H9 (cell line): ENCODE data around the gene MTFR2. TPM values are rescaled to one million over a fixed set of nuclear protein-coding genes. Genes with fewer than 3 reads are reported as not detected.

Experiments used
- DNase-seq: peaks from one replicate; pipeline ENCODE4 v3.0.0-alpha.2; 2017
- H2AFZ ChIP-seq: one replicate; pipeline ENCODE4 v1.6.1; 2013; ENCODE audit warnings: mild to moderate bottlenecking, low read length, control low read depth, moderate library complexity
- H2AK5ac ChIP-seq: 2 replicates; pipeline ENCODE4 v1.6.1; 2013; ENCODE audit warnings: low read length, control low read depth, mixed read lengths; ENCODE audit not compliant: insufficient read length
- H2BK120ac ChIP-seq: one replicate; pipeline ENCODE4 v1.6.1; 2013; ENCODE audit warnings: low read depth, mild to moderate bottlenecking, low read length, control low read depth, inconsistent platforms; ENCODE audit not compliant: poor library complexity, severe bottlenecking
- H2BK12ac ChIP-seq: 2 replicates; pipeline ENCODE4 v1.6.1; 2013; ENCODE audit warnings: low read length, control low read depth, mixed read lengths, low read depth; ENCODE audit not compliant: insufficient read length
- H2BK15ac ChIP-seq: 2 replicates; pipeline ENCODE4 v1.6.1; 2013; ENCODE audit warnings: low read depth, low read length, control low read depth
- H2BK20ac ChIP-seq: one replicate; pipeline ENCODE4 v1.6.1; 2013; ENCODE audit warnings: low read depth, mild to moderate bottlenecking, low read length, control low read depth, inconsistent platforms; ENCODE audit not compliant: poor library complexity, severe bottlenecking
- H2BK5ac ChIP-seq: 2 replicates; pipeline ENCODE4 v1.6.1; 2013; ENCODE audit warnings: low read length, control low read depth, mixed read lengths; ENCODE audit not compliant: insufficient read length
- H3K14ac ChIP-seq: 2 replicates; pipeline ENCODE4 v1.6.1; 2013; ENCODE audit warnings: low read length, control low read depth; ENCODE audit not compliant: insufficient read depth
- H3K18ac ChIP-seq: 2 replicates; pipeline ENCODE4 v1.6.1; 2013; ENCODE audit warnings: low read depth, mild to moderate bottlenecking, mixed read lengths, low read length, control low read depth; ENCODE audit not compliant: insufficient read length
- H3K23ac ChIP-seq: 2 replicates; pipeline ENCODE4 v1.6.1; 2013; ENCODE audit warnings: low read length, control low read depth, mixed read lengths, low read depth; ENCODE audit not compliant: insufficient read length
- H3K23me2 ChIP-seq: 2 replicates; pipeline ENCODE4 v1.6.1; 2013; ENCODE audit warnings: low read depth, mild to moderate bottlenecking, mixed read lengths, low read length, control low read depth; ENCODE audit not compliant: insufficient read length, poor library complexity, severe bottlenecking
- H3K27ac ChIP-seq: 2 replicates; pipeline ENCODE4 v1.5.1; 2013; ENCODE audit warnings: low read length, control low read depth, mixed read lengths, low read depth; ENCODE audit not compliant: insufficient read length
- H3K27me3 ChIP-seq: 2 replicates; pipeline ENCODE4 v1.6.1; 2013; ENCODE audit warnings: low read length, control low read depth, inconsistent platforms; ENCODE audit not compliant: insufficient read depth
- H3K4ac ChIP-seq: 2 replicates; pipeline ENCODE4 v1.6.1; 2013; ENCODE audit warnings: low read depth, mild to moderate bottlenecking, control low read depth, inconsistent platforms, low read length, moderate library complexity
- H3K4me1 ChIP-seq: 2 replicates; pipeline ENCODE4 v1.6.1; 2013; ENCODE audit warnings: low read length, control low read depth, inconsistent platforms; ENCODE audit not compliant: insufficient read depth
- H3K4me2 ChIP-seq: 2 replicates; pipeline ENCODE4 v1.6.1; 2013; ENCODE audit warnings: low read length, control low read depth, mixed read lengths; ENCODE audit not compliant: insufficient read length, insufficient read depth
- H3K56ac ChIP-seq: 2 replicates; pipeline ENCODE4 v1.6.1; 2013; ENCODE audit warnings: low read depth, mild to moderate bottlenecking, mixed read lengths, low read length, control low read depth; ENCODE audit not compliant: insufficient read length
- H3K79me1 ChIP-seq: 2 replicates; pipeline ENCODE4 v1.6.1; 2013; ENCODE audit warnings: low read depth, mild to moderate bottlenecking, moderate library complexity, low read length, control low read depth, inconsistent platforms; ENCODE audit not compliant: insufficient read depth, poor library complexity, severe bottlenecking
- H3K79me2 ChIP-seq: 2 replicates; pipeline ENCODE4 v1.6.1; 2013; ENCODE audit warnings: low read length, control low read depth, inconsistent platforms; ENCODE audit not compliant: insufficient read depth
- H3K9ac ChIP-seq: 2 replicates; pipeline ENCODE4 v1.6.1; 2013; ENCODE audit warnings: low read length, control low read depth, mixed read lengths; ENCODE audit not compliant: insufficient read length; ENCODE audit errors: extremely low read depth
- H3K9me3 ChIP-seq: one replicate; pipeline ENCODE4 v1.6.1; 2013; ENCODE audit warnings: low read depth, low read length, inconsistent platforms; ENCODE audit not compliant: control insufficient read depth
- H3T11ph ChIP-seq: one replicate; pipeline ENCODE4 v1.6.1; 2013; ENCODE audit warnings: mild to moderate bottlenecking, low read length, control low read depth, inconsistent platforms
- H4K20me1 ChIP-seq: one replicate; pipeline ENCODE4 v1.6.1; 2013; ENCODE audit not compliant: control insufficient read depth, insufficient read length, insufficient read depth
- H4K5ac ChIP-seq: 2 replicates; pipeline ENCODE4 v1.6.1; 2013; ENCODE audit warnings: low read depth, mild to moderate bottlenecking, mixed read lengths, low read length, control low read depth; ENCODE audit not compliant: insufficient read length
- H4K8ac ChIP-seq: replicated peaks from 2 replicates; pipeline ENCODE4 v1.6.1; 2013; ENCODE audit warnings: low read length, control low read depth, mixed read lengths, low read depth; ENCODE audit not compliant: insufficient read length
- H4K91ac ChIP-seq: 2 replicates; pipeline ENCODE4 v1.6.1; 2013; ENCODE audit warnings: low read depth, mild to moderate bottlenecking, moderate library complexity, mixed read lengths, low read length, control low read depth; ENCODE audit not compliant: insufficient read length
- H3K27ac Mint-ChIP-seq, 3 experiments: 2 replicates in 2 of 3; 3 replicates in 1 of 3; pipeline ENCODE4 v1.8.0; 2020 to 2021; ENCODE audit warnings: mixed read lengths in 3 of 3, mild to moderate bottlenecking in 1 of 3, moderate library complexity in 1 of 3
- H3K27me3 Mint-ChIP-seq: 2 replicates; pipeline ENCODE4 v1.8.0; 2021; ENCODE audit warnings: low read depth, mild to moderate bottlenecking, moderate library complexity, mixed read lengths
- H3K36me3 Mint-ChIP-seq, 3 experiments: 2 replicates in 2 of 3; 3 replicates in 1 of 3; pipeline ENCODE4 v1.8.0; 2020 to 2021; ENCODE audit warnings: low read depth in 3 of 3, mixed read lengths in 3 of 3; ENCODE audit not compliant: insufficient read depth in 1 of 3
- H3K4me1 Mint-ChIP-seq, 2 experiments: 2 replicates each; pipeline ENCODE4 v1.8.0; 2020; ENCODE audit warnings: mixed read lengths in 2 of 2
- H3K4me3 Mint-ChIP-seq, 2 experiments: 2 replicates in 1 of 2; 3 replicates in 1 of 2; pipeline ENCODE4 v1.8.0; 2020 to 2021; ENCODE audit warnings: mild to moderate bottlenecking in 2 of 2, mixed read lengths in 2 of 2, moderate library complexity in 1 of 2
- H3K9me3 Mint-ChIP-seq, 2 experiments: 2 replicates in 1 of 2; 3 replicates in 1 of 2; pipeline ENCODE4 v1.8.0; 2020; ENCODE audit warnings: mild to moderate bottlenecking in 2 of 2, mixed read lengths in 2 of 2, moderate library complexity in 1 of 2
- CTCF ChIP-seq: fragments of 200-600 bp; sonication (generic); conservative IDR thresholded peaks from 3 replicates; pipeline ENCODE4 v1.8.0; 2021; ENCODE audit warnings: antibody characterized with exemption, mild to moderate bottlenecking
- WGBS: extraction: QIAGEN DNeasy Blood & Tissue Kit; methylation state at CpG from one replicate; pipeline ENCODE4 v1.1.7; 2013; ENCODE audit warnings: missing lambda C conversion rate, low lambda C conversion rate, mixed read lengths; ENCODE audit not compliant: insufficient read length; ENCODE audit errors: extremely low coverage; 5-methylcytosine and 5-hydroxymethylcytosine counted together
- total RNA-seq: library from RNA; stranded (reverse); gene quantifications from 2 replicates; pipeline ENCODE4 v1.2.1, GENCODE V29; 2021

The MTFR2 gene
- total RNA-seq, 1 experiment from 2014 or later: 11.8 TPM

- Histone ChIP-seq H3T11ph (no peak overlapping the region), H3K9ac (no peak overlapping the region), H3K14ac (no peak overlapping the region), H2BK15ac (no peak overlapping the region), H4K5ac (no peak overlapping the region), H3K79me1 (no peaks in the 10 kb centered on the region), H2BK5ac (no peak overlapping the region), H3K27me3 (no peaks in the 10 kb centered on the region), H2BK12ac (no peak overlapping the region), H3K56ac (no peak overlapping the region), H4K8ac (no peak overlapping the region), H4K20me1 (no peaks in the 10 kb centered on the region), H3K9me3 (no peaks in the 10 kb centered on the region), H2BK120ac (no peak overlapping the region), H3K4me1 (no peaks in the 10 kb centered on the region), H3K4ac (no peak overlapping the region), H3K18ac (no peak overlapping the region), H3K23me2 (no peaks in the 10 kb centered on the region), H2BK20ac (no peak overlapping the region), H3K79me2 (no peaks in the 10 kb centered on the region), H2AK5ac (no peak overlapping the region), H3K27ac (no peak overlapping the region), H2AFZ (no peak overlapping the region), H3K23ac (no peak overlapping the region), H3K4me2 (no peak overlapping the region), H4K91ac (no peak overlapping the region)
- peak; percentile 36 for DNase-seq
- Mint-ChIP-seq H3K4me1 (no peaks in the 10 kb centered on the region), H3K27ac (no peak overlapping the region), H3K27me3 (no peaks in the 10 kb centered on the region), H3K4me3 (no peak overlapping the region), H3K9me3 (peaks cover 0 to 4% of the 10 kb centered on the region in 2 experiments; a peak in 2 of 5 replicates), H3K36me3 (peaks cover 0 to 13% (median 7%) of the 10 kb centered on the region in 3 experiments; a peak in 3 of 7 replicates)
- WGBS: no CpG with 5 or more reads among the region's 12 CpGs
- TF ChIP-seq CTCF: peak; percentile 100
Measured at GRCh38 chr6:136226027-136226673, 24.0 kb downstream of the MTFR2 start.
